Measurements from ENCODE around the gene CACNA1B. TPM values are rescaled to one million over a fixed set of nuclear protein-coding genes. Genes with fewer than 3 reads are reported as not detected.
"Not testable (repeated sequence)": the region's sequence is repeated elsewhere in the genome, so short reads cannot be mapped to it uniquely, and the experiment has no call there.

Gene CACNA1B
- total RNA-seq, 1 experiment from 2014 or later: 7.8 TPM

GRCh38 chr9:138105561-138106505 is 228.3 kb downstream of the CACNA1B start:
- Mint-ChIP-seq H3K27ac (no peak overlapping the region; a peak in 1 of 7 replicates), H3K4me1 (peaks cover 5 to 6% of the 10 kb centered on the region in 2 experiments; a peak in 3 of 4 replicates), H3K4me3 (no peak overlapping the region), H3K9me3 (peaks cover 6 to 29% of the 10 kb centered on the region in 2 experiments), H3K27me3 (ENCODE audit: low read depth) (peaks cover 2% of the 10 kb centered on the region), H3K36me3 (ENCODE audit: insufficient read depth in 1 of 3, low read depth in 3 of 3) (peaks cover 2 to 5% (median 4%) of the 10 kb centered on the region in 3 experiments; a peak in 5 of 7 replicates)
- Histone ChIP-seq H2BK120ac (ENCODE audit: low read depth, low read length, poor library complexity, severe bottlenecking) (no peak overlapping the region), H3T11ph (ENCODE audit: low read length) (no peak overlapping the region), H3K79me1 (ENCODE audit: insufficient read depth, low read depth, low read length, poor library complexity, severe bottlenecking) (no peaks in the 10 kb centered on the region), H4K20me1 (ENCODE audit: control insufficient read depth, insufficient read depth, insufficient read length) (no peaks in the 10 kb centered on the region), H2AFZ (ENCODE audit: low read length) (no peak overlapping the region), H3K4ac (ENCODE audit: low read depth, low read length) (no peak overlapping the region), H3K9ac (ENCODE audit: extremely low read depth, insufficient read length, low read length) (no peak overlapping the region), H3K79me2 (ENCODE audit: insufficient read depth, low read length) (no peaks in the 10 kb centered on the region), H3K14ac (ENCODE audit: insufficient read depth, low read length) (no peak overlapping the region), H3K23ac (ENCODE audit: insufficient read length, low read depth, low read length) (no peak overlapping the region), H3K56ac (ENCODE audit: insufficient read length, low read depth, low read length) (no peak overlapping the region), H2BK15ac (ENCODE audit: low read depth, low read length) (no peak overlapping the region), H4K5ac (ENCODE audit: insufficient read length, low read depth, low read length) (no peak overlapping the region), H3K23me2 (ENCODE audit: insufficient read length, low read depth, low read length, poor library complexity, severe bottlenecking) (no peaks in the 10 kb centered on the region), H2BK5ac (ENCODE audit: insufficient read length, low read length) (no peak overlapping the region), H2BK20ac (ENCODE audit: low read depth, low read length, poor library complexity, severe bottlenecking) (no peak overlapping the region), H3K4me2 (ENCODE audit: insufficient read depth, insufficient read length, low read length) (no peak overlapping the region), H3K27ac (ENCODE audit: insufficient read length, low read depth, low read length) (no peak overlapping the region), H3K18ac (ENCODE audit: insufficient read length, low read depth, low read length) (no peak overlapping the region), H2BK12ac (ENCODE audit: insufficient read length, low read depth, low read length) (no peak overlapping the region), H4K91ac (ENCODE audit: insufficient read length, low read depth, low read length) (no peak overlapping the region), H3K27me3 (ENCODE audit: insufficient read depth, low read length) (no peaks in the 10 kb centered on the region), H3K9me3 (ENCODE audit: control insufficient read depth, low read depth, low read length) (no peaks in the 10 kb centered on the region), H2AK5ac (ENCODE audit: insufficient read length, low read length) (no peak overlapping the region), H3K4me1 (ENCODE audit: insufficient read depth, low read length) (no peaks in the 10 kb centered on the region), H4K8ac (replicated peaks; ENCODE audit: insufficient read length, low read depth, low read length) (no peak overlapping the region)
- peak; percentile 12 for DNase-seq
- no CpG with 5 or more reads among the region's 26 CpGs for WGBS (ENCODE audit: extremely low coverage, insufficient read length, low lambda C conversion rate)
- no peak for TF ChIP-seq CTCF (conservative IDR thresholded peaks at IDR 0.05)

- not testable (repeated sequence) for H3K27ac ChIP-seq (ENCODE audit: insufficient read length, low read depth, low read length)
Observed at GRCh38 chr9:138107039-138107438, 229.5 kb downstream of the CACNA1B start.

More at GRCh38 chr9:138107039-138107438, 229.5 kb downstream of the CACNA1B start:
- H2BK15ac ChIP-seq (ENCODE audit: low read depth, low read length); H3K4me3 Mint-ChIP-seq; H3K27me3 Mint-ChIP-seq (ENCODE audit: low read depth); DNase-seq; H4K8ac ChIP-seq (replicated peaks; ENCODE audit: insufficient read length, low read depth, low read length); H3K4me1 ChIP-seq (ENCODE audit: insufficient read depth, low read length); H2BK12ac ChIP-seq (ENCODE audit: insufficient read length, low read depth, low read length); H2AK5ac ChIP-seq (ENCODE audit: insufficient read length, low read length); H3K27ac Mint-ChIP-seq; H2AFZ ChIP-seq (ENCODE audit: low read length); H3K9me3 ChIP-seq (ENCODE audit: control insufficient read depth, low read depth, low read length); H3K36me3 Mint-ChIP-seq (ENCODE audit: insufficient read depth in 1 of 3, low read depth in 3 of 3); H3K14ac ChIP-seq (ENCODE audit: insufficient read depth, low read length); H2BK120ac ChIP-seq (ENCODE audit: low read depth, low read length, poor library complexity, severe bottlenecking); H3K9ac ChIP-seq (ENCODE audit: extremely low read depth, insufficient read length, low read length); H3T11ph ChIP-seq (ENCODE audit: low read length); H3K4me1 Mint-ChIP-seq; H4K91ac ChIP-seq (ENCODE audit: insufficient read length, low read depth, low read length); H3K23ac ChIP-seq (ENCODE audit: insufficient read length, low read depth, low read length); H3K23me2 ChIP-seq (ENCODE audit: insufficient read length, low read depth, low read length, poor library complexity, severe bottlenecking); H3K79me1 ChIP-seq (ENCODE audit: insufficient read depth, low read depth, low read length, poor library complexity, severe bottlenecking); H3K4ac ChIP-seq (ENCODE audit: low read depth, low read length); H3K56ac ChIP-seq (ENCODE audit: insufficient read length, low read depth, low read length); H3K18ac ChIP-seq (ENCODE audit: insufficient read length, low read depth, low read length); H2BK20ac ChIP-seq (ENCODE audit: low read depth, low read length, poor library complexity, severe bottlenecking); H3K4me2 ChIP-seq (ENCODE audit: insufficient read depth, insufficient read length, low read length); H4K5ac ChIP-seq (ENCODE audit: insufficient read length, low read depth, low read length); H3K27me3 ChIP-seq (ENCODE audit: insufficient read depth, low read length); H3K79me2 ChIP-seq (ENCODE audit: insufficient read depth, low read length); H4K20me1 ChIP-seq (ENCODE audit: control insufficient read depth, insufficient read depth, insufficient read length); H2BK5ac ChIP-seq (ENCODE audit: insufficient read length, low read length): not testable (repeated sequence)
- H3K9me3 Mint-ChIP-seq: peaks cover 10 to 41% of the 10 kb centered on the region in 2 experiments
- no CpG with 5 or more reads among the region's 3 CpGs for WGBS (ENCODE audit: extremely low coverage, insufficient read length, low lambda C conversion rate)
